ENCODE results near the gene HTT.

DNA sequence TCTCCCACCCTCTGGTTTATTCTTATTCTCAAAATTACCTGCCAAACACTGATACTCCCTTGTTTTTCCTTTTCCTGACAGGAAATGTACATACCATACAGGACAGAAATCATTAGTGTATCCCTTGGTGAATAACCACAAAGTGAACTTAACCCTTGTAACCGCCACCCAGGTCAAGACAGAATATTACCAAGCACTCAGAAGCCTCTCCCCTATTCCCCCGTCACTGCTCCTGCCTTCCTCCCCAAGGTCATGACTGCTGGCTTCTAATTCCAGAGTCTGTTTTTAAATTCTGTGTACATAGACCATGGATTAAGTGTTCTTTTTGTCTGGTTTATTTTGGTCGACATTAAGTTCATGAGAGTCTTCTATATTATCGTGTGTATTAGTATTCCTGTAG is 37.7 kb downstream of the HTT start:
- TF ChIP-seq POLR2A (IDR thresholded peaks at IDR 0.05; ENCODE audit: control extremely low read depth in 1 of 2, low read depth in 2 of 2, low read length in 2 of 2), result no peak
- TF ChIP-seq SIX5 (IDR thresholded peaks at IDR 0.05; ENCODE audit: low read depth, low read length), result no peak
- TF ChIP-seq EZH2 (IDR thresholded peaks at IDR 0.05; ENCODE audit: low read depth, low read length, severe bottlenecking), result no peak
- no peak for TF ChIP-seq CTCF (IDR thresholded peaks at IDR 0.05; ENCODE audit: control extremely low read depth in 1 of 3, insufficient read depth in 1 of 3, low read depth in 1 of 3, low read length in 3 of 3)
- no peak for TF ChIP-seq BRCA1 (IDR thresholded peaks at IDR 0.05; ENCODE audit: low read depth, low read length)
- TF ChIP-seq TAF1 (IDR thresholded peaks at IDR 0.05; ENCODE audit: low read depth, low read length), result no peak
- TF ChIP-seq FOSL1 (IDR thresholded peaks at IDR 0.05; ENCODE audit: insufficient read depth, low read depth, low read length), result no peak
- TF ChIP-seq ZNF274 (IDR thresholded peaks at IDR 0.05; ENCODE audit: borderline replicate concordance, extremely low read depth, low read length), result no peak
- TF ChIP-seq KDM1A (IDR thresholded peaks at IDR 0.05; ENCODE audit: borderline replicate concordance, low read length), result no peak
- TF ChIP-seq ATF2 (IDR thresholded peaks at IDR 0.05; ENCODE audit: low read length), result no peak
- TF ChIP-seq JUN (IDR thresholded peaks at IDR 0.05; ENCODE audit: low read depth, low read length), result no peak
- TF ChIP-seq PHF8 (conservative IDR thresholded peaks at IDR 0.05; ENCODE audit: low read depth, low read length), result no peak
- TF ChIP-seq CEBPB (IDR thresholded peaks at IDR 0.05; ENCODE audit: low read depth, low read length), result no peak
- TF ChIP-seq EP300 (IDR thresholded peaks at IDR 0.05; ENCODE audit: borderline replicate concordance in 1 of 2, low read depth in 2 of 2, low read length in 2 of 2), result no peak
